A673 (cell line): ENCODE measurements around the gene EMCN. TPM values are rescaled to one million over a fixed set of nuclear protein-coding genes. Genes with fewer than 3 reads are reported as not detected.
A peak's percentile ranks its signal among the peaks of the same experiment; 100 is the strongest.

Source experiments
- BruUV-seq: library from RNA; stranded (reverse); fragments of 400-500 nt; replicated peaks from 2 replicates; lab custom pipeline; 2021; lab: Mats Ljungman, UMichigan
- CTCF ChIA-PET: fragments of 300-600 bp; sonication (Branson Sonifier 250); formaldehyde crosslinking; loops from one replicate; lab custom pipeline; 2022; ENCODE audit warnings: antibody characterized with exemption; lab: Charles Lee
- POLR2A ChIA-PET: fragments of 300-600 bp; sonication (Branson Sonifier 250); formaldehyde crosslinking; loops from one replicate; lab custom pipeline; 2022; ENCODE audit warnings: antibody characterized with exemption; ENCODE audit not compliant: low non-redundant PET; lab: Charles Lee
- DNase-seq: peaks from one replicate; pipeline ENCODE4 v3.0.0-alpha.2; 2015; ENCODE audit warnings: low spot score
- H3K27ac ChIP-seq: fragments of 200-600 bp; sonication (generic); 2 replicates; pipeline ENCODE4 v1.5.1; 2016; ENCODE audit warnings: mixed run types, low read depth, mild to moderate bottlenecking, mixed read lengths, antibody characterized with exemption, low read length; ENCODE audit not compliant: poor library complexity, severe bottlenecking
- H3K27me3 ChIP-seq: fragments of 200-600 bp; sonication (generic); replicated peaks from 2 replicates; pipeline ENCODE4 v1.6.1; 2017; ENCODE audit warnings: mixed run types, low read depth, mild to moderate bottlenecking, mixed read lengths, antibody characterized with exemption, low read length; ENCODE audit not compliant: insufficient read depth, poor library complexity
- H3K36me3 ChIP-seq: fragments of 200-600 bp; sonication (generic); 2 replicates; pipeline ENCODE4 v1.6.1; 2016; ENCODE audit warnings: mixed run types, mild to moderate bottlenecking, mixed read lengths, antibody characterized with exemption, low read length; ENCODE audit not compliant: insufficient read depth, poor library complexity, severe bottlenecking
- H3K4me1 ChIP-seq: fragments of 200-600 bp; sonication (generic); 2 replicates; pipeline ENCODE4 v1.6.1; 2017; ENCODE audit warnings: mixed run types, mild to moderate bottlenecking, mixed read lengths, antibody characterized with exemption, low read length; ENCODE audit not compliant: insufficient read depth, poor library complexity, severe bottlenecking
- H3K4me3 ChIP-seq: fragments of 200-600 bp; sonication (generic); 2 replicates; pipeline ENCODE4 v1.5.1; 2016; ENCODE audit warnings: low read depth, mixed run types, mild to moderate bottlenecking, mixed read lengths, low read length; ENCODE audit not compliant: poor library complexity, severe bottlenecking
- H3K9me3 ChIP-seq: fragments of 200-600 bp; sonication (generic); 2 replicates; pipeline ENCODE4 v1.6.1; 2016; ENCODE audit warnings: mixed run types, low read depth, mild to moderate bottlenecking, mixed read lengths, antibody characterized with exemption, low read length; ENCODE audit not compliant: poor library complexity, severe bottlenecking
- CTCF ChIP-seq: fragments of 300-800, 200-600 bp; sonication (generic); conservative IDR thresholded peaks from 2 replicates; pipeline ENCODE4 v1.5.1; 2017; ENCODE audit warnings: low read depth, mild to moderate bottlenecking, antibody characterized with exemption, low read length, moderate library complexity, mixed read lengths
- EZH2 ChIP-seq: fragments of 200-600 bp; sonication (generic); IDR thresholded peaks from 2 replicates; pipeline ENCODE4 v1.6.1; 2017; ENCODE audit warnings: borderline replicate concordance, low read depth, mild to moderate bottlenecking, mixed read lengths, antibody characterized with exemption, low read length; ENCODE audit not compliant: poor library complexity, severe bottlenecking
- intact Hi-C: fragments of 100-400 bp; cut with micrococcal nuclease; formaldehyde crosslinking; loops from one replicate; pipeline ENCODE4 v1.10.0; 2022; ENCODE audit not compliant: unreplicated experiment
- total RNA-seq: library from RNA; stranded (reverse); gene quantifications from 2 replicates; pipeline ENCODE4 v1.2.3, GENCODE V29; 2021

Gene EMCN
- total RNA-seq, 1 experiment from 2014 or later, result 7.8 TPM

DNA sequence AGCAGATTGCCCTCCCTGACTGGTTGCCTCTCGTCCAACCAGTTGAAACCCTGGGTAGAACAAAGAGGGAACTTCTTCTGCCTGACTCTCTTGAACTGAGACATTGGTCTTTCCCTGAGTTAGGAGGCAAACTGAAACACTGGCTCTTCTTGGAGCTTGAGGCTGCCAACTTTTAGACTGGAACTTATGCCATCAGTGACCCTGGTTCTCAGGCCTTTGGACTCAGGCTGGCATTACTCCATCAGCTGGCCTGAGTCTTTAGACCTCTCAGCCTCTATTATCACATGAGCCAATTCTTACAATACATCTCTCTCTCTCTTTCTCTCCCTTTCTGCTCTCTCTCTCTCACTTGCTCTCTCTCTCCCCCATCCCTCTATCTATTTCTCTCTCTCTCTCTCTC lies 86.4 kb downstream of the EMCN start:
- no peak for TF ChIP-seq CTCF
- no peak for TF ChIP-seq EZH2
- DNase-seq, result no peak
- intact Hi-C loops, result no loop called here
- no TSS peak for BruUV-seq
- H3K27ac ChIP-seq, result no peak overlapping the region
- H3K4me1 ChIP-seq, result no peaks in the 10 kb centered on the region
- no peaks in the 10 kb centered on the region for H3K36me3 ChIP-seq
- no peak overlapping the region for H3K4me3 ChIP-seq
- no peaks in the 10 kb centered on the region for H3K27me3 ChIP-seq
- ChIA-PET POLR2A (no interaction called here), CTCF (no interaction called here)
- H3K9me3 ChIP-seq, result peaks cover 3% of the 10 kb centered on the region

DNA sequence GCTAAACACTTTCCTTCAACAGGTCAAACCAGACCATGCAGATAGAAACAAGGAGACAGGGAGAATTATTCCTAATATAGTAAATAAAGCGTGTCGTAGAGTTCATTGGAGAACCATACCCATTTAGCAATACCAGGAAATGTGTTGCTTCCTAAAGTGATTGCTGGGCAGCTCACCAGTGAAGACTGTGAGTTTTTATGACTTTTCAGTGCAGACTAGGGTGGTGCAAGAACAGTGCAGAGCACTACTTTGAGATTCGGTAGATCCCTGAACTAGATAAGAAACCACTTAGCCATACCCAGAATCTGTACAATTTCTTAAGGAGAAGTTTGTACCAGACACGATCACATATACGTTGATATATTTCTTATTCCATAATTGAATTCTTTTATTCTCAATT lies 87.4 kb downstream of the EMCN start:
- CTCF ChIA-PET, result no interaction called here
- Histone ChIP-seq H3K9me3 (no peaks in the 10 kb centered on the region), H3K27ac (no peak overlapping the region), H3K36me3 (no peaks in the 10 kb centered on the region), H3K4me3 (no peak overlapping the region), H3K4me1 (no peaks in the 10 kb centered on the region), H3K27me3 (no peaks in the 10 kb centered on the region)
- DNase-seq, result peak; percentile 42
- intact Hi-C loops, result no loop called here
- TF ChIP-seq CTCF (no peak), EZH2 (no peak)
- POLR2A ChIA-PET, result no interaction called here
- no TSS peak for BruUV-seq

DNA sequence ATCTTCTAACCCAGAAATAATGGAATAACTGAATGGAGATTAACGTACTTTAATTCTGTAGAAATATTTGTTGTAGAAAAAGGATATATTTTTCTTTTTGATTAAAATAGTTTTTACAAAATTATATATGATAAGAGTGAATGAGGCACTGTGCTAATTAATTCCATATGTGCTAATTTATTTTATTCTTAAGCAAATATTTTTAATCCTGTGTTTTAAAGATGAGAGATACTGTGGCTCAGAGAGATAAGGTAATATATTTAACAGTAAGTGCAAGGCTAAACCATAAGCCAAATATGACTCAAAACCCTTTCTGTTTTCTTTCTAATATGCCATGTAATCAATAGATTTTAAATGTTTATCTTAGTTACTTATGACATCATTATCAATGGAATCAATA lies 88.2 kb downstream of the EMCN start:
- Histone ChIP-seq H3K4me1 (no peaks in the 10 kb centered on the region), H3K36me3 (no peaks in the 10 kb centered on the region), H3K27ac (no peak overlapping the region), H3K27me3 (no peaks in the 10 kb centered on the region), H3K4me3 (no peak overlapping the region), H3K9me3 (no peaks in the 10 kb centered on the region)
- no TSS peak for BruUV-seq
- CTCF ChIA-PET, result no interaction called here
- intact Hi-C loops, result no loop called here
- DNase-seq, result no peak
- TF ChIP-seq EZH2 (no peak), CTCF (no peak)
- POLR2A ChIA-PET, result no interaction called here
